ENCODE data around the gene IDUA.
"Not testable (repeated sequence)": the region's sequence is repeated elsewhere in the genome, so short reads cannot be mapped to it uniquely, and the experiment has no call there.

The IDUA gene

GRCh38 chr4:1046581-1047011 is 59.8 kb downstream of the IDUA start:
- DNase-seq = not testable (repeated sequence)

GRCh38 chr4:1047106-1047975 is 60.5 kb downstream of the IDUA start:
- peak; percentile 46 for DNase-seq

- DNase-seq = no peak
These were observed 61.3 kb downstream of the IDUA start for GRCh38 chr4:1047976-1048772.

GRCh38 chr4:1048773-1049590 is 62.1 kb downstream of the IDUA start:
- no peak for DNase-seq

GRCh38 chr4:1049591-1049905 is 62.7 kb downstream of the IDUA start:
- no peak for DNase-seq

- no peak for DNase-seq
These were observed 63.8 kb downstream of the IDUA start for GRCh38 chr4:1050486-1051213.

- DNase-seq = no peak
These were observed 64.6 kb downstream of the IDUA start for GRCh38 chr4:1051472-1051871.

- no peak for DNase-seq
These were observed 65.4 kb downstream of the IDUA start for GRCh38 chr4:1052231-1052671.

- DNase-seq = no peak
These were observed 66.3 kb downstream of the IDUA start for GRCh38 chr4:1053080-1053661.

- not testable (repeated sequence) for DNase-seq
These were observed 67.0 kb downstream of the IDUA start for GRCh38 chr4:1053891-1054290.
